Neural cell (in vitro differentiated cells): ENCODE data around the gene IFIT1B. TPM values are rescaled to one million over a fixed set of nuclear protein-coding genes. Genes with fewer than 3 reads are reported as not detected.

Experiments used
- H2AFZ ChIP-seq: fragments of 200-600, 300-800 bp; sonication (generic), shearing (Covaris generic); 2 replicates; pipeline ENCODE4 v1.6.0; 2014; ENCODE audit warnings: low read depth, mild to moderate bottlenecking, antibody characterized with exemption, low read length, moderate library complexity
- H3F3A ChIP-seq: fragments of 200-600 bp; shearing (Covaris generic); 2 replicates; pipeline ENCODE4 v1.6.1; 2016; ENCODE audit warnings: mild to moderate bottlenecking, moderate library complexity, mixed read lengths, antibody characterized with exemption, low read length; ENCODE audit not compliant: insufficient read depth, poor library complexity, severe bottlenecking
- H3K27ac ChIP-seq: fragments of 200-600, 300-800 bp; sonication (generic), shearing (Covaris generic); 2 replicates; pipeline ENCODE4 v1.5.1; 2014; ENCODE audit warnings: mild to moderate bottlenecking, low read length, moderate library complexity
- H3K27me3 ChIP-seq: fragments of 300-800, 200-600 bp; sonication (generic), shearing (Covaris generic); 2 replicates; pipeline ENCODE4 v1.6.0; 2014; ENCODE audit warnings: mild to moderate bottlenecking, low read depth, low read length, moderate library complexity; ENCODE audit not compliant: insufficient read depth
- H3K36me3 ChIP-seq: fragments of 300-800, 200-600 bp; sonication (generic), shearing (Covaris generic); 2 replicates; pipeline ENCODE4 v1.5.1; 2014; ENCODE audit warnings: mild to moderate bottlenecking, antibody characterized with exemption, low read length, moderate library complexity; ENCODE audit not compliant: insufficient read depth
- H3K4me2 ChIP-seq: fragments of 300-800, 200-600 bp; sonication (generic), shearing (Covaris generic); 2 replicates; pipeline ENCODE4 v1.6.0; 2014; ENCODE audit warnings: mild to moderate bottlenecking, low read length
- H3K4me3 ChIP-seq: fragments of 300-800, 200-600 bp; sonication (generic), shearing (Covaris generic); 2 replicates; pipeline ENCODE4 v1.5.1; 2014; ENCODE audit warnings: mild to moderate bottlenecking, low read length, moderate library complexity
- H3K79me2 ChIP-seq: fragments of 200-600 bp; shearing (Covaris generic); replicated peaks from 2 replicates; pipeline ENCODE4 v1.6.0; 2014; ENCODE audit warnings: mild to moderate bottlenecking, low read length, moderate library complexity; ENCODE audit not compliant: insufficient read depth
- H3K9ac ChIP-seq: fragments of 300-800, 200-600 bp; sonication (generic), shearing (Covaris generic); 2 replicates; pipeline ENCODE4 v1.6.1; 2016; ENCODE audit warnings: mild to moderate bottlenecking, low read length, mixed read lengths
- H3K9me2 ChIP-seq: fragments of 200-600 bp; shearing (Covaris generic); 2 replicates; pipeline ENCODE4 v1.6.1; 2016; ENCODE audit warnings: mild to moderate bottlenecking, low read length, mixed read lengths; ENCODE audit not compliant: insufficient read depth
- H3K9me3 ChIP-seq: fragments of 200-600, 300-800 bp; sonication (generic), shearing (Covaris generic); 2 replicates; pipeline ENCODE4 v1.6.1; 2016; ENCODE audit warnings: mild to moderate bottlenecking, mixed run types, low read length, moderate library complexity, mixed read lengths
- H4K20me1 ChIP-seq: fragments of 200-600 bp; shearing (Covaris generic); 2 replicates; pipeline ENCODE4 v1.6.1; 2016; ENCODE audit warnings: mild to moderate bottlenecking, mixed run types; ENCODE audit not compliant: insufficient read depth
- EP300 ChIP-seq: fragments of 450-650 bp; conservative IDR thresholded peaks from 2 replicates; pipeline ENCODE4 v1.6.1; 2014; ENCODE audit warnings: antibody characterized with exemption, mild to moderate bottlenecking, moderate library complexity; ENCODE audit not compliant: poor library complexity, severe bottlenecking
- EZH2 ChIP-seq: fragments of 200-600, 300-800 bp; shearing (Covaris generic), sonication (generic); IDR thresholded peaks from 2 replicates; pipeline ENCODE4 v1.6.1; 2014; ENCODE audit warnings: antibody characterized with exemption, low read length, borderline replicate concordance, mild to moderate bottlenecking; ENCODE audit not compliant: insufficient read depth, poor library complexity, severe bottlenecking
- MXI1 ChIP-seq: fragments of 450-650 bp; conservative IDR thresholded peaks from 2 replicates; pipeline ENCODE4 v1.6.1; 2014; ENCODE audit warnings: antibody characterized with exemption, mild to moderate bottlenecking; ENCODE audit not compliant: poor library complexity, severe bottlenecking
- POLR2AphosphoS5 ChIP-seq: IDR thresholded peaks from 2 replicates; pipeline ENCODE4 v1.6.1; 2012
- RAD21 ChIP-seq: fragments of 450-650 bp; conservative IDR thresholded peaks from 2 replicates; pipeline ENCODE4 v1.6.1; 2014; ENCODE audit warnings: antibody characterized with exemption, mild to moderate bottlenecking, moderate library complexity
- SMC3 ChIP-seq: fragments of 450-650 bp; conservative IDR thresholded peaks from 2 replicates; pipeline ENCODE4 v1.6.1; 2014; ENCODE audit warnings: antibody characterized with exemption, mild to moderate bottlenecking, moderate library complexity; ENCODE audit not compliant: poor library complexity
- TAF1 ChIP-seq: IDR thresholded peaks from 2 replicates; pipeline ENCODE4 v1.6.1; 2012; ENCODE audit warnings: low read depth
- polyA plus RNA-seq: library from polyadenylated mRNA; depleted of rRNA; stranded (reverse); fragments of >200 nt; gene quantifications from 2 replicates; pipeline ENCODE4 v1.2.3, GENCODE V29; 2014
- TF ChIP-seq, protein P1 (sequence below): fragments of 450-650 bp; IDR thresholded peaks from 2 replicates; pipeline ENCODE4 v1.5.1; 2014; ENCODE audit warnings: antibody characterized with exemption, mild to moderate bottlenecking, moderate library complexity; ENCODE audit not compliant: poor library complexity, severe bottlenecking
- TF ChIP-seq, protein P2 (sequence below): IDR thresholded peaks from 2 replicates; pipeline ENCODE4 v1.6.1; 2012; ENCODE audit warnings: borderline replicate concordance

The IFIT1B gene
- polyA plus RNA-seq, 1 donor from 2014 or later, result not detected

GRCh38 chr10:89347701-89348457 is 30.0 kb upstream of the IFIT1B start:
- Histone ChIP-seq H3K27me3 (no peaks in the 10 kb centered on the region), H3K27ac (no peak overlapping the region), H4K20me1 (no peaks in the 10 kb centered on the region), H3K4me3 (no peak overlapping the region), H3K9ac (no peak overlapping the region), H3K79me2 (no peaks in the 10 kb centered on the region), H3K9me2 (no peaks in the 10 kb centered on the region), H2AFZ (no peak overlapping the region), H3K36me3 (no peaks in the 10 kb centered on the region), H3K4me2 (no peak overlapping the region), H3F3A (peaks cover 3% of the 10 kb centered on the region), H3K9me3 (no peaks in the 10 kb centered on the region)
- TF ChIP-seq TAF1 (no peak), SMC3 (no peak), EZH2 (no peak), EP300 (no peak), POLR2AphosphoS5 (no peak), RAD21 (no peak), MXI1 (no peak)
- TF ChIP-seq, protein P1, sequence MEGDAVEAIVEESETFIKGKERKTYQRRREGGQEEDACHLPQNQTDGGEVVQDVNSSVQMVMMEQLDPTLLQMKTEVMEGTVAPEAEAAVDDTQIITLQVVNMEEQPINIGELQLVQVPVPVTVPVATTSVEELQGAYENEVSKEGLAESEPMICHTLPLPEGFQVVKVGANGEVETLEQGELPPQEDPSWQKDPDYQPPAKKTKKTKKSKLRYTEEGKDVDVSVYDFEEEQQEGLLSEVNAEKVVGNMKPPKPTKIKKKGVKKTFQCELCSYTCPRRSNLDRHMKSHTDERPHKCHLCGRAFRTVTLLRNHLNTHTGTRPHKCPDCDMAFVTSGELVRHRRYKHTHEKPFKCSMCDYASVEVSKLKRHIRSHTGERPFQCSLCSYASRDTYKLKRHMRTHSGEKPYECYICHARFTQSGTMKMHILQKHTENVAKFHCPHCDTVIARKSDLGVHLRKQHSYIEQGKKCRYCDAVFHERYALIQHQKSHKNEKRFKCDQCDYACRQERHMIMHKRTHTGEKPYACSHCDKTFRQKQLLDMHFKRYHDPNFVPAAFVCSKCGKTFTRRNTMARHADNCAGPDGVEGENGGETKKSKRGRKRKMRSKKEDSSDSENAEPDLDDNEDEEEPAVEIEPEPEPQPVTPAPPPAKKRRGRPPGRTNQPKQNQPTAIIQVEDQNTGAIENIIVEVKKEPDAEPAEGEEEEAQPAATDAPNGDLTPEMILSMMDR, result no peak
- TF ChIP-seq, protein P2, sequence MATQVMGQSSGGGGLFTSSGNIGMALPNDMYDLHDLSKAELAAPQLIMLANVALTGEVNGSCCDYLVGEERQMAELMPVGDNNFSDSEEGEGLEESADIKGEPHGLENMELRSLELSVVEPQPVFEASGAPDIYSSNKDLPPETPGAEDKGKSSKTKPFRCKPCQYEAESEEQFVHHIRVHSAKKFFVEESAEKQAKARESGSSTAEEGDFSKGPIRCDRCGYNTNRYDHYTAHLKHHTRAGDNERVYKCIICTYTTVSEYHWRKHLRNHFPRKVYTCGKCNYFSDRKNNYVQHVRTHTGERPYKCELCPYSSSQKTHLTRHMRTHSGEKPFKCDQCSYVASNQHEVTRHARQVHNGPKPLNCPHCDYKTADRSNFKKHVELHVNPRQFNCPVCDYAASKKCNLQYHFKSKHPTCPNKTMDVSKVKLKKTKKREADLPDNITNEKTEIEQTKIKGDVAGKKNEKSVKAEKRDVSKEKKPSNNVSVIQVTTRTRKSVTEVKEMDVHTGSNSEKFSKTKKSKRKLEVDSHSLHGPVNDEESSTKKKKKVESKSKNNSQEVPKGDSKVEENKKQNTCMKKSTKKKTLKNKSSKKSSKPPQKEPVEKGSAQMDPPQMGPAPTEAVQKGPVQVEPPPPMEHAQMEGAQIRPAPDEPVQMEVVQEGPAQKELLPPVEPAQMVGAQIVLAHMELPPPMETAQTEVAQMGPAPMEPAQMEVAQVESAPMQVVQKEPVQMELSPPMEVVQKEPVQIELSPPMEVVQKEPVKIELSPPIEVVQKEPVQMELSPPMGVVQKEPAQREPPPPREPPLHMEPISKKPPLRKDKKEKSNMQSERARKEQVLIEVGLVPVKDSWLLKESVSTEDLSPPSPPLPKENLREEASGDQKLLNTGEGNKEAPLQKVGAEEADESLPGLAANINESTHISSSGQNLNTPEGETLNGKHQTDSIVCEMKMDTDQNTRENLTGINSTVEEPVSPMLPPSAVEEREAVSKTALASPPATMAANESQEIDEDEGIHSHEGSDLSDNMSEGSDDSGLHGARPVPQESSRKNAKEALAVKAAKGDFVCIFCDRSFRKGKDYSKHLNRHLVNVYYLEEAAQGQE, result no peak

DNA sequence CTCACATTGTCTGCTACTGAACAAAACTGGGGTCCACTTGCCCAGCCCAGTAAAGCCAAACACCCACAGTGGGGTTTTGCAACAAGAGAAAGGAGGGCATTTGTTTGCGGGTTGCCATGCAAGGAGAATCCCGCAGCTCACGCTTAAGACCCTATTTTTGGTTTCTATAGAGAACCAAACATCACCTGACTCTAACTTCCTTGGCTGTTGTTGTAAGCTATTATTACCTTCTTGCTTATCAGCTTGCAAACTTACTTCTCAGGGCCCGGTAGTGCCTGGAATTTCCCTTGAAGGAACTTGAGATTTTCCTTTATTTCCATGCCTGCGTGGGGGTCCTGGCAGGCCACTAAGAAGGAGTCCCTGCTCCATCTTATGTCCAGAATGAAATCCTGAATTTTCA is 29.4 kb upstream of the IFIT1B start:
- no peak overlapping the region for H3K27ac ChIP-seq
- TF ChIP-seq, protein P1, result no peak
- TF ChIP-seq POLR2AphosphoS5 (no peak), SMC3 (no peak), MXI1 (no peak), TAF1 (no peak), RAD21 (no peak), EZH2 (no peak), EP300 (no peak)
- TF ChIP-seq, protein P2, result no peak
- H4K20me1 ChIP-seq, result no peaks in the 10 kb centered on the region
- no peaks in the 10 kb centered on the region for H3K36me3 ChIP-seq
- no peak overlapping the region for H2AFZ ChIP-seq
- no peak overlapping the region for H3K4me3 ChIP-seq
- H3K9me2 ChIP-seq, result no peaks in the 10 kb centered on the region
- no peaks in the 10 kb centered on the region for H3K9me3 ChIP-seq
- H3F3A ChIP-seq, result no peaks in the 10 kb centered on the region
- H3K9ac ChIP-seq, result no peak overlapping the region
- H3K27me3 ChIP-seq, result no peaks in the 10 kb centered on the region
- no peaks in the 10 kb centered on the region for H3K79me2 ChIP-seq
- no peak overlapping the region for H3K4me2 ChIP-seq
